NCI-H82 treated with DMSO at 0.1 percent for 48 hours (cell line): ENCODE results near the gene ANXA3.
A peak's percentile ranks its signal among the peaks of the same experiment; 100 is the strongest.
"Not testable (repeated sequence)": the region's sequence is repeated elsewhere in the genome, so short reads cannot be mapped to it uniquely, and the experiment has no call there.

Experiments
- DNase-seq: peaks from one replicate; lab custom pipeline; 2025; ENCODE audit not compliant: unreplicated experiment; lab: John Stamatoyannopoulos, UW

Gene ANXA3

GRCh38 chr4:78542373-78542772 lies 9.2 kb upstream of the ANXA3 start:
- no peak for DNase-seq

- no peak for DNase-seq
Observed at GRCh38 chr4:78543424-78544125, 8.0 kb upstream of the ANXA3 start.

- DNase-seq = no peak
Observed at GRCh38 chr4:78544678-78545077, 6.9 kb upstream of the ANXA3 start.

- no peak for DNase-seq
Observed at GRCh38 chr4:78545275-78546246, 6.0 kb upstream of the ANXA3 start.

- DNase-seq = not testable (repeated sequence)
Observed at GRCh38 chr4:78547899-78548298, 3.7 kb upstream of the ANXA3 start.

GRCh38 chr4:78548889-78549288 lies 2.7 kb upstream of the ANXA3 start:
- not testable (repeated sequence) for DNase-seq

GRCh38 chr4:78552389-78553042 lies 946 bp downstream of the ANXA3 start:
- DNase-seq = no peak

- no peak for DNase-seq
Observed at GRCh38 chr4:78553043-78553396, 1.4 kb downstream of the ANXA3 start.

- DNase-seq = no peak
Observed at GRCh38 chr4:78553529-78554060, 2.0 kb downstream of the ANXA3 start.

GRCh38 chr4:78556665-78557064 lies 5.1 kb downstream of the ANXA3 start:
- no peak for DNase-seq

- no peak for DNase-seq
Observed at GRCh38 chr4:78557841-78558240, 6.3 kb downstream of the ANXA3 start.

GRCh38 chr4:78558410-78558809 lies 6.8 kb downstream of the ANXA3 start:
- no peak for DNase-seq

- no peak for DNase-seq
Observed at GRCh38 chr4:78560296-78560963, 8.9 kb downstream of the ANXA3 start.

GRCh38 chr4:78561677-78562076 lies 10.1 kb downstream of the ANXA3 start:
- no peak for DNase-seq

- peak; percentile 6 for DNase-seq
Observed at GRCh38 chr4:78562687-78563086, 11.1 kb downstream of the ANXA3 start.

GRCh38 chr4:78565971-78566372 lies 14.4 kb downstream of the ANXA3 start:
- DNase-seq = no peak

GRCh38 chr4:78566834-78567499 lies 15.4 kb downstream of the ANXA3 start:
- DNase-seq = no peak

- no peak for DNase-seq
Observed at GRCh38 chr4:78567500-78568060, 16.0 kb downstream of the ANXA3 start.

GRCh38 chr4:78568640-78569305 lies 17.2 kb downstream of the ANXA3 start:
- no peak for DNase-seq
